GM23338 (cell line): Measurements from ENCODE around the gene KRTAP2-4. TPM values are rescaled to one million over a fixed set of nuclear protein-coding genes. Genes with fewer than 3 reads are reported as not detected.

Experiments
- ATAC-seq: fragments of 200-7000 bp; cut with Tn5 transposase; 3 replicates; pipeline ENCODE4 v1.9.1; 2020
- DNase-seq: peaks from one replicate; pipeline ENCODE4 v3.0.0-alpha.2; 2015; ENCODE audit warnings: low spot score
- H2AFZ ChIP-seq: fragments of 200-600 bp; sonication (generic); 2 replicates; pipeline ENCODE4 v1.8.0; 2016; ENCODE audit warnings: antibody characterized with exemption, mild to moderate bottlenecking, moderate library complexity
- H3F3A ChIP-seq: fragments of 200-600 bp; sonication (generic); replicated peaks from 2 replicates; pipeline ENCODE4 v1.8.0; 2017; ENCODE audit warnings: antibody characterized with exemption, mixed run types, low read depth
- H3K27ac ChIP-seq: fragments of 200-600 bp; sonication (generic); 2 replicates; pipeline ENCODE4 v1.6.1; 2016; ENCODE audit warnings: low read depth
- H3K27me3 ChIP-seq: fragments of 200-600 bp; sonication (generic); 2 replicates; pipeline ENCODE4 v1.8.0; 2016; ENCODE audit warnings: mild to moderate bottlenecking, mixed run types, moderate library complexity; ENCODE audit not compliant: insufficient read depth
- H3K36me3 ChIP-seq: fragments of 200-600 bp; sonication (generic); 2 replicates; pipeline ENCODE4 v1.8.0; 2016; ENCODE audit warnings: mild to moderate bottlenecking; ENCODE audit not compliant: insufficient read depth
- H3K4me1 ChIP-seq: fragments of 200-600 bp; sonication (generic); 2 replicates; pipeline ENCODE4 v1.8.0; 2016; ENCODE audit warnings: mild to moderate bottlenecking, moderate library complexity; ENCODE audit not compliant: insufficient read depth
- H3K4me2 ChIP-seq: fragments of 200-600 bp; sonication (generic); 2 replicates; pipeline ENCODE4 v1.7.1; 2017; ENCODE audit warnings: mixed run types
- H3K4me3 ChIP-seq: fragments of 200-600 bp; sonication (generic); 2 replicates; pipeline ENCODE4 v1.6.1; 2016; ENCODE audit warnings: mixed run types
- H3K79me2 ChIP-seq: fragments of 200-600 bp; sonication (generic); replicated peaks from 2 replicates; pipeline ENCODE4 v1.8.0; 2017; ENCODE audit warnings: mild to moderate bottlenecking; ENCODE audit not compliant: insufficient read depth
- H3K9me2 ChIP-seq: fragments of 200-600 bp; sonication (generic); 2 replicates; pipeline ENCODE4 v1.8.0; 2017; ENCODE audit not compliant: insufficient read depth
- H4K20me1 ChIP-seq: fragments of 200-600 bp; sonication (generic); replicated peaks from 2 replicates; pipeline ENCODE4 v1.8.0; 2017; ENCODE audit warnings: mild to moderate bottlenecking; ENCODE audit not compliant: insufficient read depth
- H3K27ac Mint-ChIP-seq: 2 replicates; pipeline ENCODE4 v1.8.0; 2020; ENCODE audit warnings: inconsistent platforms, mild to moderate bottlenecking, moderate library complexity, mixed read lengths
- H3K27me3 Mint-ChIP-seq: 3 replicates; pipeline ENCODE4 v1.8.0; 2022; ENCODE audit warnings: low read depth, mild to moderate bottlenecking, moderate library complexity, mixed read lengths, inconsistent platforms; ENCODE audit not compliant: insufficient read depth, poor library complexity
- H3K36me3 Mint-ChIP-seq: 3 replicates; pipeline ENCODE4 v1.8.0; 2021; ENCODE audit warnings: low read depth, mild to moderate bottlenecking, inconsistent platforms, moderate library complexity, mixed read lengths
- H3K4me1 Mint-ChIP-seq: 3 replicates; pipeline ENCODE4 v1.8.0; 2020; ENCODE audit warnings: mild to moderate bottlenecking, inconsistent platforms, mixed read lengths
- H3K4me3 Mint-ChIP-seq: 3 replicates; pipeline ENCODE4 v1.8.0; 2021; ENCODE audit warnings: moderate library complexity, mild to moderate bottlenecking, inconsistent platforms, mixed read lengths
- H3K9me3 Mint-ChIP-seq: 3 replicates; pipeline ENCODE4 v1.8.0; 2020; ENCODE audit warnings: moderate library complexity, mild to moderate bottlenecking, inconsistent platforms, mixed read lengths
- CREB1 ChIP-seq: fragments of 250-450 bp; sonication (Bioruptor Pico); IDR thresholded peaks from 2 replicates; pipeline ENCODE4 v1.5.0; 2020; ENCODE audit warnings: low read depth, mild to moderate bottlenecking, moderate library complexity
- EZH2phosphoT487 ChIP-seq: fragments of 200-600 bp; sonication (generic); IDR thresholded peaks from one replicate; pipeline ENCODE4 v1.8.1; 2018; ENCODE audit warnings: antibody characterized with exemption; ENCODE audit not compliant: unreplicated experiment
- NANOG ChIP-seq: IDR thresholded peaks from 2 replicates; pipeline ENCODE4 v1.6.1; 2016; ENCODE audit warnings: antibody characterized with exemption, borderline replicate concordance
- STAT1 ChIP-seq: IDR thresholded peaks from one replicate; pipeline ENCODE4 v1.6.1; 2016; ENCODE audit warnings: antibody characterized with exemption; ENCODE audit not compliant: unreplicated experiment
- ZNF114 ChIP-seq: fragments of 250-450 bp; sonication (Bioruptor Pico); IDR thresholded peaks from 2 replicates; pipeline ENCODE4 v1.5.0; 2020; ENCODE audit warnings: mild to moderate bottlenecking, moderate library complexity
- ZNF331 ChIP-seq: fragments of 250-450 bp; sonication (Bioruptor Pico); IDR thresholded peaks from 2 replicates; pipeline ENCODE4 v1.5.0; 2020; ENCODE audit warnings: low read depth, mild to moderate bottlenecking, moderate library complexity
- polyA plus RNA-seq: library from polyadenylated mRNA; unstranded; fragments of >200 nt; fragmentation: Nextera tagmentation; extraction: Ambion mirVana; gene quantifications from 2 replicates; pipeline ENCODE4 v1.2.1, GENCODE V29; 2016
- total RNA-seq: library from RNA; depleted of rRNA; stranded (reverse); fragments of >200 nt; shearing (Covaris generic); gene quantifications from 2 replicates; pipeline ENCODE4 v1.2.3, GENCODE V29; 2014
- TF ChIP-seq, protein P1 (sequence below): fragments of 250-450 bp; sonication (Bioruptor Pico); IDR thresholded peaks from 2 replicates; pipeline ENCODE4 v1.5.0; 2020; ENCODE audit warnings: mild to moderate bottlenecking, moderate library complexity

KRTAP2-4 gene
- total and polyA plus RNA-seq, 2 experiments from 2014 or later = not detected

DNA sequence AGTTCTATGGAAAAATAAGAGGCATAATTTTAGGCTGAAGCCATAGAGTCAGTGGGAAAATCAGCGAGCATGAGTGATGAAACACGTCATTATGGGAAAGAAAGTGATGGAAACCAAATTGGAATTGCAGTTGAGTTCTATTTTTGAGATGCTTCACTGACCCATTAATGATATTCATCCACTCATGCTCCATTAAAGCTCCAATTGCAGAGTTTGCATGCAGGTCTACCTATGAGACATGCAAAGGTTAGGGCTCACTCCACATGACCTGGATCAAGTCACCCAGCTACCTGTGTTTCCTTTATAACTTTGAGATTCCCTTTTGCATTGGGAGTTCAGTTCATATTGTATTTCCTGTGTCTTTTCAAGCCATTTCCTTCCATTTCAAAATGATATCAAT lies 8.0 kb upstream of the KRTAP2-4 start (continued):
- TF ChIP-seq, protein P1, sequence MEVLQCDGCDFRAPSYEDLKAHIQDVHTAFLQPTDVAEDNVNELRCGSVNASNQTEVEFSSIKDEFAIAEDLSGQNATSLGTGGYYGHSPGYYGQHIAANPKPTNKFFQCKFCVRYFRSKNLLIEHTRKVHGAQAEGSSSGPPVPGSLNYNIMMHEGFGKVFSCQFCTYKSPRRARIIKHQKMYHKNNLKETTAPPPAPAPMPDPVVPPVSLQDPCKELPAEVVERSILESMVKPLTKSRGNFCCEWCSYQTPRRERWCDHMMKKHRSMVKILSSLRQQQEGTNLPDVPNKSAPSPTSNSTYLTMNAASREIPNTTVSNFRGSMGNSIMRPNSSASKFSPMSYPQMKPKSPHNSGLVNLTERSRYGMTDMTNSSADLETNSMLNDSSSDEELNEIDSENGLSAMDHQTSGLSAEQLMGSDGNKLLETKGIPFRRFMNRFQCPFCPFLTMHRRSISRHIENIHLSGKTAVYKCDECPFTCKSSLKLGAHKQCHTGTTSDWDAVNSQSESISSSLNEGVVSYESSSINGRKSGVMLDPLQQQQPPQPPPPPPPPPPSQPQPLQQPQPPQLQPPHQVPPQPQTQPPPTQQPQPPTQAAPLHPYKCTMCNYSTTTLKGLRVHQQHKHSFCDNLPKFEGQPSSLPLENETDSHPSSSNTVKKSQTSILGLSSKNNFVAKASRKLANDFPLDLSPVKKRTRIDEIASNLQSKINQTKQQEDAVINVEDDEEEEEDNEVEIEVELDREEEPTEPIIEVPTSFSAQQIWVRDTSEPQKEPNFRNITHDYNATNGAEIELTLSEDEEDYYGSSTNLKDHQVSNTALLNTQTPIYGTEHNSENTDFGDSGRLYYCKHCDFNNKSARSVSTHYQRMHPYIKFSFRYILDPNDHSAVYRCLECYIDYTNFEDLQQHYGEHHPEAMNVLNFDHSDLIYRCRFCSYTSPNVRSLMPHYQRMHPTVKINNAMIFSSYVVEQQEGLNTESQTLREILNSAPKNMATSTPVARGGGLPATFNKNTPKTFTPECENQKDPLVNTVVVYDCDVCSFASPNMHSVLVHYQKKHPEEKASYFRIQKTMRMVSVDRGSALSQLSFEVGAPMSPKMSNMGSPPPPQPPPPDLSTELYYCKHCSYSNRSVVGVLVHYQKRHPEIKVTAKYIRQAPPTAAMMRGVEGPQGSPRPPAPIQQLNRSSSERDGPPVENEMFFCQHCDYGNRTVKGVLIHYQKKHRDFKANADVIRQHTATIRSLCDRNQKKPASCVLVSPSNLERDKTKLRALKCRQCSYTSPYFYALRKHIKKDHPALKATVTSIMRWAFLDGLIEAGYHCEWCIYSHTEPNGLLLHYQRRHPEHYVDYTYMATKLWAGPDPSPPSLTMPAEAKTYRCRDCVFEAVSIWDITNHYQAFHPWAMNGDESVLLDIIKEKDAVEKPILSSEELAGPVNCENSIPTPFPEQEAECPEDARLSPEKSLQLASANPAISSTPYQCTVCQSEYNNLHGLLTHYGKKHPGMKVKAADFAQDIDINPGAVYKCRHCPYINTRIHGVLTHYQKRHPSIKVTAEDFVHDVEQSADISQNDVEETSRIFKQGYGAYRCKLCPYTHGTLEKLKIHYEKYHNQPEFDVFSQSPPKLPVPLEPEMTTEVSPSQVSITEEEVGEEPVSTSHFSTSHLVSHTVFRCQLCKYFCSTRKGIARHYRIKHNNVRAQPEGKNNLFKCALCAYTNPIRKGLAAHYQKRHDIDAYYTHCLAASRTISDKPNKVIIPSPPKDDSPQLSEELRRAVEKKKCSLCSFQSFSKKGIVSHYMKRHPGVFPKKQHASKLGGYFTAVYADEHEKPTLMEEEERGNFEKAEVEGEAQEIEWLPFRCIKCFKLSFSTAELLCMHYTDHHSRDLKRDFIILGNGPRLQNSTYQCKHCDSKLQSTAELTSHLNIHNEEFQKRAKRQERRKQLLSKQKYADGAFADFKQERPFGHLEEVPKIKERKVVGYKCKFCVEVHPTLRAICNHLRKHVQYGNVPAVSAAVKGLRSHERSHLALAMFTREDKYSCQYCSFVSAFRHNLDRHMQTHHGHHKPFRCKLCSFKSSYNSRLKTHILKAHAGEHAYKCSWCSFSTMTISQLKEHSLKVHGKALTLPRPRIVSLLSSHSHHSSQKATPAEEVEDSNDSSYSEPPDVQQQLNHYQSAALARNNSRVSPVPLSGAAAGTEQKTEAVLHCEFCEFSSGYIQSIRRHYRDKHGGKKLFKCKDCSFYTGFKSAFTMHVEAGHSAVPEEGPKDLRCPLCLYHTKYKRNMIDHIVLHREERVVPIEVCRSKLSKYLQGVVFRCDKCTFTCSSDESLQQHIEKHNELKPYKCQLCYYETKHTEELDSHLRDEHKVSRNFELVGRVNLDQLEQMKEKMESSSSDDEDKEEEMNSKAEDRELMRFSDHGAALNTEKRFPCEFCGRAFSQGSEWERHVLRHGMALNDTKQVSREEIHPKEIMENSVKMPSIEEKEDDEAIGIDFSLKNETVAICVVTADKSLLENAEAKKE (CRISPR knock-in tag) = no peak
- TF ChIP-seq STAT1 = no peak

DNA sequence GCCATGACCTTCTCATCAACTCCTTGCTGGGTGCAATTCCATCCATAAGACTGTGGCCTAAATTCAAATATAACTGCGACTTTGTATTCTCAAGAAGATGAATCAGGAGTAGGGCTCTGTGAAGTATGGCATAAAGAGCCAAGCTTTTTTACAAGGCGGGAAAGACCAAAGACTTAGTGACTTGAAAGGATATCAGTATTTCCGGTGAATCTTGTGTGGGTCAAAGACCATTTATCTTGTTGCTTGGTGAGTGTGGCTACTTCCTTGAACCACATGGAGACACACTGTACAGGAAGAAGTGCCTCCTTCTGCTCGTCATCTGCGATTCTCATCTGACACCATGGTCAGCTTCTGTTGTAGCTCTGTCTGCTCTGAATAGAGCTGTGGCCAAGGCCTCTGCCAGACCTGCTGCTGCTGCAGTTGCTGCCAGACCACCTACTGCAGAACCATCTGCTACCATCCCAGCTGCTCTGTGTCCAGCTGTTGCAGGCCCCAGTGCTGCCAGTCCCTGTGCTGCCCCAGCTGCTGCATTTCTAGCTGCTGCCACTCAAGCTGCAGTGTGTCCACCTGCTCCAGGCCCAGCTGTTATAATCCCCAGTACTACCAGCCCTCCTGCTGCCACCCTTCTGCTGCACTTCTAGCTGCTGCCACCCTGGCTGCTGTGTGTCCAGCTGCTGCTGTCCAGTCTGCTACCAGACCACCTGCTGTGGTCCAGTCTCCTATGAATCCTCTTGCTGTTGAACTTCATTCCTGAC lies 6.1 kb upstream of the KRTAP2-4 start:
- Histone ChIP-seq H2AFZ (no peak overlapping the region), H3K36me3 (no peaks in the 10 kb centered on the region), H3K4me3 (no peak overlapping the region), H3K9me2 (no peaks in the 10 kb centered on the region; the same call in none of the 2 replicates), H3K27me3 (no peaks in the 10 kb centered on the region), H3K4me1 (no peaks in the 10 kb centered on the region), H3K79me2 (no peaks in the 10 kb centered on the region), H3F3A (no peaks in the 10 kb centered on the region), H3K27ac (no peak overlapping the region), H3K4me2 (no peak overlapping the region), H4K20me1 (no peaks in the 10 kb centered on the region)
- Mint-ChIP-seq H3K4me3 (no peak overlapping the region), H3K27me3 (no peaks in the 10 kb centered on the region), H3K9me3 (no peaks in the 10 kb centered on the region; the same call in 2 of the 3 replicates), H3K36me3 (no peaks in the 10 kb centered on the region), H3K27ac (no peak overlapping the region), H3K4me1 (no peaks in the 10 kb centered on the region)
- no peak for DNase-seq
- ATAC-seq = no peak
- TF ChIP-seq EZH2phosphoT487 = no peak
- no peak for TF ChIP-seq STAT1
- TF ChIP-seq ZNF114 (CRISPR knock-in tag) = no peak
- no peak for TF ChIP-seq ZNF331 (CRISPR knock-in tag)
- TF ChIP-seq, protein P1 (CRISPR knock-in tag) = no peak
- no peak for TF ChIP-seq CREB1 (CRISPR knock-in tag)
- no peak for TF ChIP-seq NANOG
